IPS-11a (cell line): ENCODE measurements around the gene NOTCH2.

Source experiments
- H3K4me3 ChIP-seq: one replicate; pipeline ENCODE4 v1.5.1; 2013; ENCODE audit warnings: low read depth, low read length, control low read depth

The NOTCH2 gene

DNA sequence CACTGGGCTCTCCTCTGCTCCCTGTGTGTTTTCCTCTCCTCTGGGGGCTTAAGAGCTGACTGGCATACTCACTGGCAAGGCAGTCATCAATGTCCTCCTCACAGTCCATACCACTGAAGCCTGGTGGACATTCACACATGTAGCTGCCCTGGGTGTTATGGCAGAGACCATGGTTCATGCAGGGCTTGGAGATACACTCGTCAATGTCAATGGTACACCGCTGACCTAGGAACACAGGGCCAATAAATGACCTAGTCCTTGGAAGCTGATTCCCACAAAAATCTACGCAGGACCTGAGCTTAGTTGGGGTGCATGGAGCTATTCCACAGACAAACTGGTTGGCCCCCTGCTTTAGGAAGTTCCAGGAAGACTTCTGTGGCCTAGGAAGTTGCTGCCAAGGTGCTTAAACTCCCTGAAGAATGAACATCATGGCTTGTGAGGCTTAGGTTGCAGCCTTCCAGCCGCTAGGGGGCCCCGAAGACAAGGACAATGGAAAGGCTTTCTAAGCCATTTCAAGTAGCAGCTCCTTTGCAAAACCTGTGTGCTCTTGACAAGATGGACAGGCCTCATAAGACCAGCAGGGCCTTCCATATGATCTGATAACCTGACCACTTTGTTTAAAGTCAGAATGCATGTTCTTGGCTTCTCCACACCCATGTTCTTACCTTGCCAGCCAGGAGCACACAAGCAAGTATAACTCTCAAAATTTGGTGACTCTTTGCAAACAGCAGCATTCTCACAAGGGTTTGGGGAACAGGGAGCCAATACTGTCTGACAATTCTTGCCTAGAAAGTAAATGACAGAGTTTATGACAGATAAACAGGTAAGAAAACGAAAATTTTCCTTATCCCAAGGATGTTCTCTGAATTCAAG lies 120.9 kb downstream of the NOTCH2 start:
- H3K4me3 ChIP-seq: no peak overlapping the region

DNA sequence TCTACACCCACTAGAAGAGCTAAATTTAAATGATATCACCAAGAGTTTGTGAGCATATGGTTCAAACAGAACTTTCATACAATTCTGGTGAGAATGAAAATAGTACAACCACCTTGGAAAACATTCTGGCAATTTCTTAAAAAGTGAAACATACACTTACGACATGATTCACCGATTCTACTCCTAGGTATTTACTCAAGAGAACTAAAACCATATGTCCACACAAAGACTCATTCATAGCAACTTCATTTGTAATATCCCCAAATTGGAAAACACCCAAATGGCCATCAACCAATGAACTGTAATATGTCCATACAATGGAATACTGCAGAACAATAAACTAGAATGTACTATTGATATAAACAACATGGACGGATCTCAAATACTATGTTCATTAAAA lies 122.0 kb downstream of the NOTCH2 start:
- no peak overlapping the region for H3K4me3 ChIP-seq

DNA sequence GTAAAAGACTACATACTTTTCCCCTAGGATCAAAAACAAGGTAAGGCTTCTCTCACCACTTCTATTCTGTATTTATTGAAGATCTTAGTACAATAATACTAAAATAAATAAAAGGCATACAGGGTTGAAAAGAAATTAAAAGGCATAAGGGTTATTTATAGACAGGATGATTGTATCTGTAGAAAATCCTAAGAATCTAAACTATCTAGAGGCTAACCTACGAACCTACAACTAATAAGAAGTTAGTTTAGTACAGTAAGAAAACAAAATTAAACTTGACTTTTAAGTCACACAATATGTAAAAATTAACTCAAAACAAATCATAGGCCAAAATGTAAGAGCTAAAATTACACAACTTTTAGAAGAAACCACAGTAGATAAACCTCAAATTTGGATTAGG lies 122.7 kb downstream of the NOTCH2 start:
- H3K4me3 ChIP-seq: no peak overlapping the region

DNA sequence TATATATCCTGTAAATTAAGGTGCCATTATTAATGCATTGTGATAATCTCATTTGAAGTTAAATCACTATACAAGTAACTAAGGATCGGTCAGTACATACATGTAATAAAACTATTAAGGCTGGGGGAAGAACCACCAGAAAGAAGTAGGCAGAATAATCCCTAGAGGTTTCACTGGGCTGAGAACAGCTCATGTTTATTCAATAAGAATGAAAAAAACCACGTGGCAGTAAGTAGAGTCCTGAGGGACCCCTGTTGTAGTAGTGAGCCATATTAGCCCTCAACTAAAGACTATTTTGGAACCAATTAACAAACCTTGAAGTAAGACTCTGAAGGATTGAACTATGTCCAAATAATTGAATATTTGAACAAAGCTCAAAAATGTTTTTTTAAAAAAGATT lies 126.2 kb downstream of the NOTCH2 start:
- no peak overlapping the region for H3K4me3 ChIP-seq

DNA sequence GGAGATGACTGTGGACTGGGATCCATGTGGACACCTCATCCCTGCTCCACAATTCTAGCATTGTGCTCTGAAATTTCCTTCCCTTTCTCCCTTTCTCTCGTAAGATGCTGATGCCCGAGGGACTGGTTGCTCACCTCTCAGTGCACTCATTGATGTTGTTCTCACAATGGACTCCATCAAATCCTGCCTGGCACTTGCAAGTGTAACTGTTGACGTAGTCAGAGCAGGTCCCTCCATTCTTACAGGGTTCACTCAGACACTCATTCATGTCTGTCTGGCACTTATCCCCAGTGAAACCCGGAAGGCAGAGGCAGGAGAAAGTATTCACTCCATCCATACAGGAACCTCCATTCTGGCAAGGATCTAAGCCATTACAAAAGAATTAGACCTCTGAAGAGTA lies 128.1 kb downstream of the NOTCH2 start:
- H3K4me3 ChIP-seq: no peak overlapping the region

DNA sequence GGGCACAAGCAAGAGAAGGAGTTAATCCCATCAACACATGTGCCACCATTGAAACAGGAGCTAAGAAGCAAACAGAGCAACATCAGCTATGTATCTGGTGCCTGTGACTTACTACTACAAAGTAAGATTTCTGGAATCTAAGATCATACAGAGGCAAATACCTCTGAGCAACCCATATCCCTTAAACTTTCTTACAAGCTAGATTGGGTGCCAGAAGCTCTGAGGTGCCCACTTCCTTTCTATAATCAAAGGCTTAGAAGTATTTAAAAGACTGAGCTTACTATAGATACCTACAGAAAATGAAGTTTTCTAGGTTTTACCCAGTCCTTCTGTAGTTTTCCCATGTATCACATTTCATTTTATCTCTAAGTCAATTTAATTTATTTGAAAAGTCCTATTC lies 128.8 kb downstream of the NOTCH2 start:
- no peak overlapping the region for H3K4me3 ChIP-seq

DNA sequence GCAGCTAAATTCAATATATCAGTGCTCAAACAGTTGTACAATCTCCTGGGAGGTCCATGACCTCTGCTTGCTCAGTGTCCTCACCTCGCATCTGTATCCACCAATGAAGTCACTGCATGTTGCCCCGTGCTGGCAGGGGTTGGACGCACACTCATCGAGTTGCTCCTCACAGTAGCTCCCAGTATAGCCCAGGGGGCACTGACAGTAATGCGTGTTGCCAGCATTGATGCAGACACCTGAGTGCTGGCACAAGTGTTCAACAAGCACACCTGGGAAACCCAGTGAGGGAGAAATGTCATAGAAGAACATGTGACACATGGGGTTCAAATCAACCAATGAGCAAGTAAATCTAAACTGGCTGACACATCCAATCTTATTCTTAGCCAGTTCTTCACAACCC lies 132.3 kb downstream of the NOTCH2 start:
- H3K4me3 ChIP-seq: no peak overlapping the region

DNA sequence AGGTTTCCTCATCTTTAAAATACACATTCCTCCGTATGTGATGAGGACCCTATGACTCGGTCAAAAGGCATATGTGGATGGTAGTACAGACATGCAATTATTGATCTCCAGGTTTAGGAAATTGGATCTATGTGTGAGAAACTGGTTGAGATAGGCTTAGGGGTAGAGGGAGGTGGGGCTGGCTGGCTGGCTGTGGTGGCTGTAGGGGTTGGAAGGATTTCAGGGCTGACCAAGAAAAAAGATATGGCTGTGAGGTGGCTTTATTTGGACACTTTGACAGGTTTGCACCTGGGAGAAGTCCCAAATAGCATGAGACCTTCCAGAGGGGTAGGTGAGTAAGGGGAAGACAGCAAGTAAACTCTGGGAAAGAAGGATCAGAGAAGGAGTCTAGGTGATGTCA lies 133.5 kb downstream of the NOTCH2 start:
- H3K4me3 ChIP-seq: no peak overlapping the region

DNA sequence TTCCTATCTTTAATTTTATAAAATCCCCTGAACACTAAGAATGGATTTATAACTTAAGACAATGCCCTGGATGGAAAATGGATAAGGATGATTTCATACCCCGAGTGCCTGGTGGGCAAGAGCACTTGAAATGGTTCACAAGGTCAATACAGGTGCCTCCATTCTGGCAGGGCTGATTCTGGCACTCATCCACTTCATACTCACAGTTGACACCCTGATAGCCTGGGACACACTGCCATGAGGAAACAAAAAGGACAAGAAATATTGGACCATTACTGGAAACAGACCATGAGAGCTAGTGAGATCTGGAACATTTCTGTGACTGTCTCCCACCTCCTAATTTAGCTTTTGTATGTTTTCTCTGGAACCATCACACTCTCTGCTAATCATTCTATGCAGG lies 134.1 kb downstream of the NOTCH2 start:
- H3K4me3 ChIP-seq: no peak overlapping the region

DNA sequence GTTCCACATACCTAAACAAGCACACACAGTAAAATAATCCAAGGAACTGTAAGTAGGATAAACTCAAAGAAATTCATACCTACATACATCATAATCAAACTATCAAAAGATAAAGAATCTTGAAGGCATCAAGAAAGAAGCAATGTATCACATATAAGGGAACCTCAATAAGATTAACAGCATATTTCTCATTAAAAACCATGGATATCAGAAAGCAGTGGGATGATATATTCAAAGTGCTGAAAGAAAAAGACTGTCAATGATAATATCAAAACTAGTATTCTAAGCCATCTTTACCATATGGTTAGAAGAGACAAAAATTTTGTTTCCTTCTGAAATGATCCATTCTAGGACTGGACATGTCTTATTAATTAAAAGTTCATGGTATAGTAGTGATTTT lies 136.1 kb downstream of the NOTCH2 start:
- H3K4me3 ChIP-seq: no peak overlapping the region

DNA sequence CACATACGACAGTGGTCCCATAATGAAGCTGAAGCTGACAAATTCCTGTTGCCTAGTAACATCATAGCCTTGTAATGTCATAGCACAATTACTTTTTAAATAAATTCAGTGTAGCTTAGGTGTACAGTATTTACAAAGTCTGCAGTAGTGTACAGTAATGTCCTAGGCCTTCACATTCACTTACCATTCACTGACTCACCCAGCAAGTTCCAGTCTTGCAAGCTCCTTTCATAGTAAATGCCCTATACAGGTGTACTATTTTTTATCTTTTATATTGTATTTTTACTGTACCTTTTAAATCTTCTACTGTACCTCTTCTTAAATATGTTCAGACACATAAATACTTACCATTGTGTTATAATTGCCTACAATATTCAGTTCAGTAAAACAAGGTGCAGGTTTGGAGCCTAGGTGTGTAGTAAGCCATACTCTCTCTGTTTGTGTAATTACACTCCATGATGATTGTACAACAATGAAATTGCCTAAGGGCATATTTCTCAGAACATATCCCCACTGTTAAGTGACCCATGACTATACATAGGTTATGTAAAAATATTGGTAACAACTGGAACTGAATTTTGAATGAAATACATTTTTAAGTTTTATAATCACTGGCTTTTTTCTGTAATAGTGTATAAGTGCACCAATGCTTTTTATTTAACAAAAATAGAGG lies 139.7 kb downstream of the NOTCH2 start:
- no peak overlapping the region for H3K4me3 ChIP-seq

DNA sequence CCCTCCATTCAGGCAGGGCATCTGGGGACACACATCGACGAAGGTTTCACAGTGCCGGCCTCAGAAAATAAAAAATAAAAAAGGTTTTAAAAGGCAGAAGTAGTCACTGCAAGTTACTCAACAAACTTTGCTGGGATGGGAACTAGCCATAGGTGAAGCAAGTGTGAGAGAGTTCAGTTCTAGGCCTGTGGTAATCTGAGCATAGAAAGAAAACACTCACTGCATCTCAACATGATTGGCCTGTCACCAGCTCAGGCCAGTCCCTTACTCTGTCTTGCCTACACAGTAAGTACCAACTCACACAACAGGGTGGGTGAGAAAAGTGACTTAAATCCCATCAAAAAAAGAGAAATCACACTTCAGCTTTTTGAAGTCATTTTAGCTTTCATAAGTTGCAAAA lies 142.9 kb downstream of the NOTCH2 start:
- H3K4me3 ChIP-seq: no peak overlapping the region

DNA sequence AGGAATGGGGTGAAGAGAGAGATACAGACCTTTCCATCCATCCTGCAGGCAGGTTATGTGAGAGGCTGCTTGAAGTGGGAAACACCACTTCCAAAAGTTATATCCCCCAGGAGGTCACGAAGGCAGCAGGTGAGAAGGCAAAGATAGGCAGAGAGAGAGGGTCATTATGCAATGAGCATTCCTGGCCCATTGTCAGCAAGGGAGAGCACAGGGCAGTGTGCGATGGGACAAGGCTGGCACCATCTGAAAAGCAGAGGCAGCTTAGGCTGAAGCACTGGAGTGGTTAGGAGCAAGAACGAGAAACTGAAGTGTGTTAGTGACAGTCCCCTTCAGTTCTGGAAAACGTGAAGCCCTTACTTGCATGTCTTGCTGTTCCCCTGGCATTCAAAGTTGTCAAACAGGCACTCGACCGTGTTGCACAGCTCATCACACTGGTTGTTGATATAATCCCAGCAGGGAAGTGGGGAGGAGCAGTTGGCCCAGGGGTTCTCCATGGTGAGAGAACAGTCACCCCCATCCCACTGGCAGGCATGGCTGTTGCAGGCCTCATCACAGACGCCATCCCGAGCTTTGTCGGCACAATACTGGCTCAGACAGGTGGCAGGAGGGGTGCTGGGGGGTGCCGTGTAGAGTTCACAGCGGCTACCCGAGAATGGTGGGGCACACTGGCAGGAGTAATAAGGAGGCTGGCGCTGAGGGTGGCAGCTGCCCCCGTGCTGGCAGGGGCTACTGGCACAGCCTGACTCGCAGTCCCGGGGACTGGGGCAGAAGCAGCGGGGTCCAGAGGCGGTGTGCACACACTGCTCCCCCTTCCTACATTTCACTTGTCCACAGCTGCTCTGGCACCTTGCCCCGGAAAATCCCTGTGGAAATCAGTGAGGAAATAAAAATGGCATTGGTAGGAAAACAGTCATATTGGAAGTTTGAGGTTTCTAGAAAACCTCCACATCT lies 144.2 kb downstream of the NOTCH2 start:
- H3K4me3 ChIP-seq: no peak overlapping the region

DNA sequence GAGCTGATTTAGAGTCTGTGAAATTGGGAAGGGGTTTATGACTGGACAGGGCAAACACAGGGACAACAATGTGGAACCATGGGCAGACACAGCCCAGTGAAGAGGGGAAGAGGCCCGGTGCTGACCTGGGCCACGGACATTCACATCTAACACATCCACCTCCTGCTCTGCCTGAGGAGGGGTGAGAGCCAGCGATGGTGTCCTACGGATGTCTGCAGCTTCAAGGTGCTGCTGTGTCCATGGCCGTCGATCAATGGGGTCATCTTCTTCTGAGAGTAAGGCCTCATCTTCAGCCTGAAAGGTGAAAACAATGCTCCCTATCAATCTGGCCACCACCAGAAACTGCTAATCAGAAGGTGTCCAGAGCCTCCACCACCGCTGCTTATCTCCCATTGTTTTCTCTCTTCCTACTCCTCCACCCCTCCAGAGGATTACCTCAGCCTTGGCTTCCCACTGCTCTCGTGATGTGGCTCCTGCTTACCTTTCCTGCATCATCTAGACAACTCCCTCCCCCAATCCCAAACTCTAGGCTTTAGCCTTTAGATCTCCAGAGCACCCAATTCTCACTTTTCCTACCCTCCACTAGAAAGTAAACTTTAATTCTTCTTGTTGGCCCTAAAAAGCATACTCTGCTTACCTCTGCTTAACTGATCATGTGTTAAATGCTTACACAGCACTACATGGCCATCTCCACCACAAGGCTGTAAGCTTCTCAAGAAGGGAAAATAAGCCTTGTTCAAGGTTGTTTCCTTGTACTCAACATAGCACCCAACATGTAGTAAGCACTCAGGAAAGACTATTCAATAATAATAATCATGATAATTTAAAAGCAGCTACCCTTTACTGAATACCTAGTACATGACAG lies 149.1 kb downstream of the NOTCH2 start:
- no peak overlapping the region for H3K4me3 ChIP-seq

DNA sequence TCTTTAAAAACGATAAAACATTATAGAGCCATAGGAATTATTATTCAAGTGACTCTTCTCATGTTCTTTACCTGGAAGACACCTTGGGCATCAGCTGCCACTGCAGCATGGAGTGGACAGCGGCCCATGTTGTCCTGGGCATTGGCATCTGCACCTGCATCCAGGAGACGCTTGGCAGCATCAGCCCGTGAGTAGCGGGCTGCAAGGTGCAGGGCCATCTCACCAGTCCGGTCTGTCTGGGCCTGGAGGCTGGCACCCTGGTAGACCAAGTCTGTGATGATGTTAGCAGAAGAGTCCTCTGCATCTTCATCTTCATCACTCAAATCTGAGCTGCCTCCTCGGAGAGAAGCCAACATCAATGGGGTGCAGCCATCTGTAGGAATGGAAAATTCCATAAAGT lies 150.2 kb downstream of the NOTCH2 start:
- no peak overlapping the region for H3K4me3 ChIP-seq

DNA sequence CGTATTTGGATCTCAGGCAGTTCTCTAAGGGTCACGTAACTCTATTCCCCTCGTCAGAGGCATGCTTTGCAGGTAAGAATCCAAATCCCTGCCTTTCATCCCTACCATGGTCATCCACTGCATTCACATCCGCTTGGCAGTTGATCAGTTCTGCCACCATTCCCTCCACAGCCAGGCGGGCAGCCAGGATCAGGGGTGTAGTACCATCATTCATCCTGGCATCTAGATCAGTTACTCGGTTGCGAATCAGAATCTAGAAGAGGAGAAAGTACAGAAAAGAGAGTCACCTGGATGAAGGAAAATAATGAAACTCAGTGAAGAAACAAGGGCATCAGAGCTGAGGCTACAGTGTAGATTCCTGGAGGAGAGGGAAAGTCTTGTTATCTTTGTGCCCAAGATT lies 151.2 kb downstream of the NOTCH2 start:
- H3K4me3 ChIP-seq: no peak overlapping the region

DNA sequence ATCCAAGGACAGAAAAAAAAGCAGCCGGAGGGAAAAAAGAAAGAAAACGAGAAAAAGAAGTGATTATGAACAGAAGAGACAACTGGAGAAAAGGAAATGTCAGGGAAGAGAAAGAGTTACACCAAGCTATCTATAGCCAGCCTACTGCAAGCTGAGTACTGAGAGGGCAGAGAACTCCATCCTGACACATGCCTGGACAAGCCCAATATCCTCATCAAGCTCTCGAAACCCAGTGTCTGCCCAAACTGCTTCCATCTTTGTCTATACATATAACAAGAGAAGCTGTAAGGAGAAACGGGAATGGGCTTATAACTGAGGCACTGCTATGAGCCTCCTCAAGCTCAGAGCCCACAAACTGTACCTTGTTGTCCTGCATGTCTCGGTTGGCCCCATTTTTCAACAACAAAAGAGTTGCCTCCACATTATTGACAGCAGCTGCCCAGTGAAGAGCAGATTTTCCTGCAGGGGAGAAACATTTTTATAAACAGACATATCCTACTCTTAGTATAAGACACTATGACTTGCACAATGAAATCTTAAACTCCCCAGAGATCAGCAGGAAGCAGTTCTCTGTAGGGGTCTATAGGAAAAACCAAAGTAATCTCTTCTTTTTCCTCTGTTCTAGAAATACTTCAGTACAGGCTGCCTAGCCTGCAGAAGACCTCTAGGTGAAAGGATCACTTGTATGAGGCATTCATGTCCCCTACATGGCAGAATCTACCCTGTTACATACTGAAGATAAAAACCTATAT lies 152.0 kb downstream of the NOTCH2 start:
- H3K4me3 ChIP-seq: no peak overlapping the region

DNA sequence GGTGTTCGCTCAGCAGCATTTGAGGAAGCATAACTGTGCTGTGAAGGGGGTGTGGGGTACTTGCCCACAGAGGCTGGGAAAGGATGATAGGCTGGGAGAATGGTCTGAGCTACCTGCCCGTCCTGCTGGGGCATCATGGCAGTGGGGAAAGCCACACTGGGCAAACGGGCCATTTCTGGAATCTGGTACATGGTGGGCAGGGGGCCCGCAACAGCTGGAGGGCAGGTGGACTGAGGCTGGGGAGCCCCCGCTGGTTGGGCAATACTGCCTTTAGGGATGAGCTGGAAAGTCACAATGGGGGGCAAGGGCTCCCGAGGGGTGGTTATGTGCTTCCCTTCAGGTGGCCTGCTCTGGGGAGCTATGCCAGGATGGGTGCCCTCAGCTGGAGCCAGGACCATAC lies 153.9 kb downstream of the NOTCH2 start:
- no peak overlapping the region for H3K4me3 ChIP-seq

DNA sequence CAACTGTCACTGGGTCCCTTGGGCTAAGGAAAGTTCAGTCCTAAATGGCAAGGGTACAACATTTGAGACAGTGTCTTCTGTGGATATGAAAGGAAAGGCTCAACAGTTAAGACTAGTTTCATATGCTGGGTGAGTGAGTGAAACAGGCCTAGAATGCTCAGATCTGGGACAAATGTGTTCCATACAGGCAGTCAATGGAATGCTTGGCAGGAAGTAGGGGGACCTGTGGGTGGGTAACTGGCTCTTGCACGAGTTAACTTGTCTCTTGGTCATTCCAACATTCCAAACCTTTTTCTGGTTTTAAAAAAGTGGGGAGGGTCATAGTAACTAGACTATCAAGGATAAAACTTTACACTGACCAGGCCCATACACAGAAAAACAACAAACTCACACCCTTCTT lies 155.4 kb downstream of the NOTCH2 start:
- no peak overlapping the region for H3K4me3 ChIP-seq

DNA sequence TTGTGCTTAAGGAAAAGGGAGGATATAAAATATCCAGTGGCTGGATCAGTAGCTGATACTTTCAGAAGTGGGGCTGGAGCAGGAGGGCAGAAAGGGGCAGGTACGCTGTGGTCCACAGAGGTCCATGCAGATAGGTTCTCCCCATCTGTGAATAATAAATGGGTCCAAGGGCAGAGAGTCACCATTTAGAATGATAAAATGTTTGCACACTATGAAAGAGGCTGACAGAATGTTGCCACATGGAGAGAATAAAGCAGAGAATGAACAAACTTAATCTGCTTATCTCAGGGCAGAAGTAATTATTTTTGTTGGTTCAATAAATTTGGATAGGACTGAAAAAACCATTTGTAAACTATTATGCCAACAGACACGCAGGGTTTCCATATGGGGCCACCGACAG lies 156.5 kb downstream of the NOTCH2 start:
- H3K4me3 ChIP-seq: no peak overlapping the region
